ENCODE measurements around the gene SHC3. TPM values are rescaled to one million over a fixed set of nuclear protein-coding genes. Genes with fewer than 3 reads are reported as not detected.
A peak's percentile ranks its signal among the peaks of the same experiment; 100 is the strongest.

SHC3 gene
- total RNA-seq, 1 donor from 2014 or later, result 0.85 TPM

GRCh38 chr9:89012294-89013042, 166.2 kb downstream of the SHC3 start:
- DNase-seq (ENCODE audit: low spot score in 2 of 2), result peak in 1 of 2 donors; percentile 58
- Histone ChIP-seq H3K36me3 (peaks cover 0 to under 1% of the 10 kb centered on the region in 2 donors), H3K9me3 (no peaks in the 10 kb centered on the region), H3K27ac (no peak overlapping the region), H3K4me3 (no peak overlapping the region), H3K4me1 (no peaks in the 10 kb centered on the region), H3K27me3 (no peaks in the 10 kb centered on the region)
- TF ChIP-seq CTCF (IDR thresholded peaks at IDR 0.05), result no peak
- intact Hi-C loops (cut with DNase I), result no loop called here

- Histone ChIP-seq H3K4me3 (no peak overlapping the region), H3K4me1 (no peaks in the 10 kb centered on the region), H3K27ac (no peak overlapping the region), H3K36me3 (peaks cover 0 to 5% of the 10 kb centered on the region in 2 donors), H3K27me3 (no peaks in the 10 kb centered on the region), H3K9me3 (no peaks in the 10 kb centered on the region)
- no peak for DNase-seq (ENCODE audit: low spot score in 2 of 2)
- intact Hi-C loops (cut with DNase I), result no loop called here
- TF ChIP-seq CTCF (IDR thresholded peaks at IDR 0.05), result no peak
These were observed 166.9 kb downstream of the SHC3 start for GRCh38 chr9:89011683-89012082.

- H3K27ac ChIP-seq, result no peak overlapping the region
- intact Hi-C loops (cut with DNase I), result no loop called here
- H3K4me1 ChIP-seq, result no peaks in the 10 kb centered on the region
- TF ChIP-seq CTCF (IDR thresholded peaks at IDR 0.05), result no peak
- H3K27me3 ChIP-seq, result no peaks in the 10 kb centered on the region
- H3K36me3 ChIP-seq, result peaks cover 0 to 10% of the 10 kb centered on the region in 2 donors
- H3K4me3 ChIP-seq, result no peak overlapping the region
- peak in 1 of 2 donors; percentile 58 for DNase-seq (ENCODE audit: low spot score in 2 of 2)
- H3K9me3 ChIP-seq, result no peaks in the 10 kb centered on the region
These were observed 168.0 kb downstream of the SHC3 start for GRCh38 chr9:89010526-89011111.

- Histone ChIP-seq H3K4me3 (no peak overlapping the region), H3K27me3 (no peaks in the 10 kb centered on the region), H3K9me3 (no peaks in the 10 kb centered on the region), H3K27ac (no peak overlapping the region), H3K4me1 (no peaks in the 10 kb centered on the region), H3K36me3 (peaks cover 5 to 15% of the 10 kb centered on the region in 2 donors)
- intact Hi-C loops (cut with DNase I), result no loop called here
- peak in 1 of 2 donors; percentile 31 for DNase-seq (ENCODE audit: low spot score in 2 of 2)
- TF ChIP-seq CTCF (IDR thresholded peaks at IDR 0.05), result no peak
These were observed 168.6 kb downstream of the SHC3 start for GRCh38 chr9:89010056-89010455.

GRCh38 chr9:89009546-89009840, 169.1 kb downstream of the SHC3 start:
- Histone ChIP-seq H3K27ac (no peak overlapping the region), H3K36me3 (peaks cover 7 to 21% of the 10 kb centered on the region in 2 donors), H3K4me1 (no peaks in the 10 kb centered on the region), H3K9me3 (no peaks in the 10 kb centered on the region), H3K4me3 (no peak overlapping the region), H3K27me3 (no peaks in the 10 kb centered on the region)
- DNase-seq (ENCODE audit: low spot score in 2 of 2), result peak in 1 of 2 donors; percentile 57
- intact Hi-C loops (cut with DNase I), result no loop called here
- TF ChIP-seq CTCF (IDR thresholded peaks at IDR 0.05), result no peak

Data from ascending aorta (tissue), 2 donors.